Heart left ventricle (tissue), 16 donors: Measurements from ENCODE around the gene DNAH17. TPM values are rescaled to one million over a fixed set of nuclear protein-coding genes. Genes with fewer than 3 reads are reported as not detected.

Source experiments
- ATAC-seq, 4 donors: fragments of 200-7000 bp; cut with Tn5 transposase; one replicate each; pipeline ENCODE4 v1.9.1; 2020 to 2022; ENCODE audit warnings: moderate library complexity in 4 of 4, mild to moderate bottlenecking in 3 of 4, moderate number of reproducible peaks in 1 of 4
- DNase-seq, 5 donors: peaks; one replicate each; pipeline ENCODE4 v3.0.0-alpha.2; 2020
- H3K27ac ChIP-seq, 12 donors: fragments of 200-600 bp; sonication (generic) in 4 of 12; one replicate each; pipeline versions ENCODE4 v1.5.0 to v1.8.0; 2016 to 2022; ENCODE audit warnings: mild to moderate bottlenecking in 2 of 12
- H3K27me3 ChIP-seq, 9 donors: fragments of 200-600 bp; sonication (generic) in 2 of 9; one replicate each; pipeline versions ENCODE4 v1.5.1 to v1.8.0; 2016 to 2022; ENCODE audit warnings: mild to moderate bottlenecking in 3 of 9
- H3K36me3 ChIP-seq, 9 donors: fragments of 200-600 bp; sonication (generic) in 2 of 9; one replicate each; pipeline versions ENCODE4 v1.5.0 to v1.8.0; 2018 to 2022; ENCODE audit warnings: mild to moderate bottlenecking in 2 of 9
- H3K4me1 ChIP-seq, 12 donors: fragments of 200-600 bp; sonication (generic) in 4 of 12; one replicate each; pipeline versions ENCODE4 v1.5.0 to v1.8.0; 2016 to 2022; ENCODE audit warnings: mild to moderate bottlenecking in 3 of 12
- H3K4me3 ChIP-seq, 12 donors: fragments of 200-600 bp; sonication (generic) in 4 of 12; one replicate each; pipeline versions ENCODE4 v1.5.0 to v1.8.0; 2017 to 2022; ENCODE audit warnings: mild to moderate bottlenecking in 9 of 12, moderate library complexity in 4 of 12
- H3K9me3 ChIP-seq, 12 donors: fragments of 200-600 bp; sonication (generic) in 4 of 12; one replicate each; pipeline versions ENCODE4 v1.5.0 to v1.8.0; 2016 to 2022; ENCODE audit warnings: mild to moderate bottlenecking in 1 of 12
- CTCF ChIP-seq, 12 donors: fragments of 200-600 bp; sonication (generic) in 4 of 12; IDR thresholded peaks; one replicate each; pipeline versions ENCODE4 v1.5.0 to v1.8.0; 2018 to 2022; ENCODE audit warnings: antibody characterized with exemption in 12 of 12, mild to moderate bottlenecking in 5 of 12
- POLR2A ChIP-seq, 2 donors: fragments of 450-650 bp; IDR thresholded peaks; one replicate each; pipeline ENCODE4 v1.6.1; 2017; ENCODE audit warnings: antibody characterized with exemption in 2 of 2, mild to moderate bottlenecking in 2 of 2, moderate library complexity in 2 of 2
- WGBS, 4 donors: extraction: QIAGEN DNeasy Blood & Tissue Kit in 2 of 4; methylation state at CpG; one replicate each; pipeline versions ENCODE4 v1.1.5 to v1.1.7; 2013 to 2018; 5-methylcytosine and 5-hydroxymethylcytosine counted together
- intact Hi-C, 10 donors: fragments of 100-400 bp; cut with DNase I; formaldehyde crosslinking; loops; one replicate each; pipeline versions ENCODE4 v1.11.1 to v1.14.2; 2022
- polyA plus RNA-seq, 2 donors: library from polyadenylated mRNA; stranded (reverse); fragments of 200-250 nt; gene quantifications; one replicate each; pipeline ENCODE4 v1.2.3, GENCODE V29; 2013
- total RNA-seq, 9 donors: library from RNA; depleted of rRNA in 2 of 9; stranded (reverse); fragments of >200 nt in 2 of 9; fragmentation: NEBNext Ultra II Directional in 3 of 9; extraction: Animal tissue kit (Norgen Biotek cat#: 25700) in 3 of 9; gene quantifications; one replicate each; pipeline versions ENCODE4 v1.1.0 to v1.2.4, GENCODE V29; 2016 to 2023
- donor health status: ischemic (EF 13 %, LVEDD 7.1; RV severe dilation, severe dysfunction).
- donor health status: healthy with polysubstance abuse.
- donor health status: DM: no; HTN: yes; CAD: no.
- donor health status: DM: no; HTN: no; CAD: no.
- donor health status: ischemic (EF 25% LVEDD 6.9; RV normal size, moderate dysfunction).
- donor health status: ischemic (EF 25% LVEDD 5.7; RV mildly dilated, moderate dysfunction).
- donor health status: healthy.
- donor health status: DM: yes; HTN: yes; CAD: no.
- donor health status: ischemic (EF 35%, LVEDD 5.7; RV mildly dilated, moderate dysfunction).
- donor health status: nonischemic (EF 11% LVEDD 7.7; RV severe dilation, severe dysfunction).
- donor health status: DM: yes; HTN: yes; CAD: no.
- donor health status: PGD.
- donor health status: ischemic (EF 29% LVEDD 5.4; RV normal size, mild dysfunction).
- donor health status: nonischemic (EF 23%, LVEDD 6.1; RV moderate dilation, normal function).

Gene DNAH17
- total and polyA plus RNA-seq, 11 donors: 0.02 to 0.63 (median 0.17) TPM; not detected in 4

GRCh38 chr17:78498848-78499247 lies 78.3 kb downstream of the DNAH17 start:
- no peaks in the 10 kb centered on the region for H3K9me3 ChIP-seq
- 58 to 68% (median 63%) methylated on average over 17 of the region's 17 CpGs for WGBS, 4 donors
- DNase-seq (no peak), ATAC-seq (no peak)
- H3K27ac ChIP-seq: no peak overlapping the region
- no peak overlapping the region for H3K4me3 ChIP-seq
- no peak for TF ChIP-seq CTCF (IDR thresholded peaks at IDR 0.05)
- TF ChIP-seq POLR2A (IDR thresholded peaks at IDR 0.05): no peak
- no peaks in the 10 kb centered on the region for H3K27me3 ChIP-seq
- H3K36me3 ChIP-seq: no peaks in the 10 kb centered on the region
- H3K4me1 ChIP-seq: peaks cover 0 to 9% (median 1%) of the 10 kb centered on the region in 12 donors
- intact Hi-C loops: loop anchor here in 9 of 10 donors (2.0 to 10.0 kb wide), 11 partner anchors 93 to 476 kb away; partner anchors contain the start of gene LGALS3BP (in 1 of the 9)

- peaks cover 0 to 13% (median 3%) of the 10 kb centered on the region in 12 donors for H3K4me1 ChIP-seq
- no peaks in the 10 kb centered on the region for H3K27me3 ChIP-seq
- no peaks in the 10 kb centered on the region for H3K36me3 ChIP-seq
- no peaks in the 10 kb centered on the region for H3K9me3 ChIP-seq
- 0 to 20% (median 17%) methylated on average over 5 to 10 of the region's 10 CpGs for WGBS, 4 donors
- intact Hi-C loops: loop anchor here (1.0 to 10.0 kb wide), 18 partner anchors 95 to 478 kb away; partner anchors contain the start of gene LGALS3BP (in 1 of the 10)
- TF ChIP-seq POLR2A (IDR thresholded peaks at IDR 0.05): no peak
- peak; percentile 59 to 84 (median 77) for TF ChIP-seq CTCF (IDR thresholded peaks at IDR 0.05)
- H3K27ac ChIP-seq: no peak overlapping the region
- peak; percentile 76 to 82 (median 78) for DNase-seq
- ATAC-seq: peak; percentile 73 to 91 (median 82)
- no peak overlapping the region for H3K4me3 ChIP-seq
Observed at GRCh38 chr17:78497115-78497540, 80.1 kb downstream of the DNAH17 start.

GRCh38 chr17:78496311-78496710 lies 80.9 kb downstream of the DNAH17 start:
- TF ChIP-seq POLR2A (IDR thresholded peaks at IDR 0.05) (no peak), CTCF (IDR thresholded peaks at IDR 0.05) (no peak)
- 63 to 74% (median 71%) methylated on average over 6 of the region's 6 CpGs for WGBS, 4 donors

GRCh38 chr17:78495634-78496033 lies 81.6 kb downstream of the DNAH17 start:
- H3K36me3 ChIP-seq: no peaks in the 10 kb centered on the region
- no peak overlapping the region for H3K4me3 ChIP-seq
- DNase-seq: no peak
- intact Hi-C loops: loop anchor here (2.0 to 10.0 kb wide), 14 partner anchors 97 to 479 kb away; partner anchors contain the start of gene LGALS3BP (in 1 of the 10)
- no peak for TF ChIP-seq POLR2A (IDR thresholded peaks at IDR 0.05)
- no peak for TF ChIP-seq CTCF (IDR thresholded peaks at IDR 0.05)
- 88 to 94% (median 92%) methylated on average over 14 of the region's 14 CpGs for WGBS, 4 donors
- peaks cover 0 to 13% (median 3%) of the 10 kb centered on the region in 12 donors for H3K4me1 ChIP-seq
- H3K27ac ChIP-seq: no peak overlapping the region
- H3K27me3 ChIP-seq: no peaks in the 10 kb centered on the region
- no peaks in the 10 kb centered on the region for H3K9me3 ChIP-seq
- no peak for ATAC-seq

More at GRCh38 chr17:78496311-78496710, 80.9 kb downstream of the DNAH17 start:
- Histone ChIP-seq H3K27ac (no peak overlapping the region), H3K9me3 (no peaks in the 10 kb centered on the region), H3K36me3 (no peaks in the 10 kb centered on the region), H3K4me1 (peaks cover 0 to 13% (median 3%) of the 10 kb centered on the region in 12 donors), H3K4me3 (no peak overlapping the region), H3K27me3 (no peaks in the 10 kb centered on the region)
- intact Hi-C loops: loop anchor here (2.0 to 10.0 kb wide), 14 partner anchors 96 to 478 kb away; partner anchors contain the start of gene LGALS3BP (in 1 of the 10)
- ATAC-seq (no peak), DNase-seq (no peak)
